RPMI8226 (cell line): Measurements from ENCODE around the gene PDCD11.
"Not testable (repeated sequence)": the region's sequence is repeated elsewhere in the genome, so short reads cannot be mapped to it uniquely, and the experiment has no call there.

Experiments used
- DNase-seq: peaks from one replicate; pipeline ENCODE4 v3.0.0-alpha.2; 2015

Gene PDCD11, protein sequence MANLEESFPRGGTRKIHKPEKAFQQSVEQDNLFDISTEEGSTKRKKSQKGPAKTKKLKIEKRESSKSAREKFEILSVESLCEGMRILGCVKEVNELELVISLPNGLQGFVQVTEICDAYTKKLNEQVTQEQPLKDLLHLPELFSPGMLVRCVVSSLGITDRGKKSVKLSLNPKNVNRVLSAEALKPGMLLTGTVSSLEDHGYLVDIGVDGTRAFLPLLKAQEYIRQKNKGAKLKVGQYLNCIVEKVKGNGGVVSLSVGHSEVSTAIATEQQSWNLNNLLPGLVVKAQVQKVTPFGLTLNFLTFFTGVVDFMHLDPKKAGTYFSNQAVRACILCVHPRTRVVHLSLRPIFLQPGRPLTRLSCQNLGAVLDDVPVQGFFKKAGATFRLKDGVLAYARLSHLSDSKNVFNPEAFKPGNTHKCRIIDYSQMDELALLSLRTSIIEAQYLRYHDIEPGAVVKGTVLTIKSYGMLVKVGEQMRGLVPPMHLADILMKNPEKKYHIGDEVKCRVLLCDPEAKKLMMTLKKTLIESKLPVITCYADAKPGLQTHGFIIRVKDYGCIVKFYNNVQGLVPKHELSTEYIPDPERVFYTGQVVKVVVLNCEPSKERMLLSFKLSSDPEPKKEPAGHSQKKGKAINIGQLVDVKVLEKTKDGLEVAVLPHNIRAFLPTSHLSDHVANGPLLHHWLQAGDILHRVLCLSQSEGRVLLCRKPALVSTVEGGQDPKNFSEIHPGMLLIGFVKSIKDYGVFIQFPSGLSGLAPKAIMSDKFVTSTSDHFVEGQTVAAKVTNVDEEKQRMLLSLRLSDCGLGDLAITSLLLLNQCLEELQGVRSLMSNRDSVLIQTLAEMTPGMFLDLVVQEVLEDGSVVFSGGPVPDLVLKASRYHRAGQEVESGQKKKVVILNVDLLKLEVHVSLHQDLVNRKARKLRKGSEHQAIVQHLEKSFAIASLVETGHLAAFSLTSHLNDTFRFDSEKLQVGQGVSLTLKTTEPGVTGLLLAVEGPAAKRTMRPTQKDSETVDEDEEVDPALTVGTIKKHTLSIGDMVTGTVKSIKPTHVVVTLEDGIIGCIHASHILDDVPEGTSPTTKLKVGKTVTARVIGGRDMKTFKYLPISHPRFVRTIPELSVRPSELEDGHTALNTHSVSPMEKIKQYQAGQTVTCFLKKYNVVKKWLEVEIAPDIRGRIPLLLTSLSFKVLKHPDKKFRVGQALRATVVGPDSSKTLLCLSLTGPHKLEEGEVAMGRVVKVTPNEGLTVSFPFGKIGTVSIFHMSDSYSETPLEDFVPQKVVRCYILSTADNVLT (N-terminal part only)

DNA sequence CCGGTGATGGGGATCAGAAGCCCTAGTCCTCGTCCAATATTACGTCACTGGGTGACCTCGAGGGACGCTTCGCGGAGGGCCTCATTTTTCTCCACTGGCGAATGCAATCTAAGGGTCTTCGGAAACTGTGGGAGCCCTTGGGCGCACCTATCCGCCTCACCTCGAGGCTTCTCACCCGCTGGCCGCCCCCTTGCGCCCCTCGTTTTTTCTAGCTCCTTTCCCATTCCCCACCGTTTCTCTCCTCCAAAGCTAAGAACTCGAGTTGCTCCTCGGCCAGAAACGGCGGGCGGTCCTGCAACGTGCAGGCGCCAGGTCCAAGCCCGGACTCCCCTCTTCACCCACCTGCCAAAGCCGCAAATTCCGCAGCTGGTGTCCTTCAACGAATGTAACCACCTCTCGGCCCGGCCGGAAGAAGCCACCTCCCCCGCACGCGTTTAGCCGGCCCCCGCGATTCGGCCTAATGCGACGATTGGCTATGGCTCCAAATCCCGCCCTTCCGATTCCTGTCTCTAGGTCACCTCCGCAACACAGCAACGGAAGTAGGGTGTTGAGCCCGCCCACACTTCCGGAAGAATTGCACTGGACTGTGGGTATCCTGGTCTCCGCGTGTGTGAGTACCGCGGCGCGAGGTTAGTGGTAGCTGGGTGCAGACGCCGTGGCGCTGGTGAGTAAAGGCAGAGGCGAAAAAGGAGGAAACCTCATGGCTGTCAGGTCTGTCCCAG, at the start of gene PDCD11, which contains the start of gene ATP5MK:
Gene PDCD11, plus strand, starts transcription at position 560 of the 722 bp plus-strand sequence. CDS start 1,801 bp downstream, outside the sequence.
Gene ATP5MK, minus strand, starts transcription at position 409 of the 722 bp plus-strand sequence. CDS start 4,018 bp downstream, outside the sequence.
- DNase-seq = peak; percentile 97

DNA sequence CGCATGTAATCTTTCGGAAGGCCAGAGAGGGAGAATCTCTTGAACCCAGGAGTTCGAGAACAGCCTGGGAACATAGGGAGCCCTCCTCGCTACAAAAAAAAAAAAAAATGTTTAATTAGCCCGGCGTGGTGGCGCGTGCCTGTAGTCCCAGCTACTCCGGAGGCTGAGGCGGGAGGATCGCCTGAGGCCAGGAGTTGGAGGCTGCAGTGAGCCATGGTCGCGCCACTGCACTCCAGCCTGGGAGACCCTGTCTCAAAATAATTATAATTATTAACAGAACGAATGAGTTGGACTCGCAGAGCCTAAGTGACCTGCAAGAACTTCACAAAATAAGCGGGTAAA, 46.3 kb upstream of the PDCD11 start:
- no peak for DNase-seq

DNA sequence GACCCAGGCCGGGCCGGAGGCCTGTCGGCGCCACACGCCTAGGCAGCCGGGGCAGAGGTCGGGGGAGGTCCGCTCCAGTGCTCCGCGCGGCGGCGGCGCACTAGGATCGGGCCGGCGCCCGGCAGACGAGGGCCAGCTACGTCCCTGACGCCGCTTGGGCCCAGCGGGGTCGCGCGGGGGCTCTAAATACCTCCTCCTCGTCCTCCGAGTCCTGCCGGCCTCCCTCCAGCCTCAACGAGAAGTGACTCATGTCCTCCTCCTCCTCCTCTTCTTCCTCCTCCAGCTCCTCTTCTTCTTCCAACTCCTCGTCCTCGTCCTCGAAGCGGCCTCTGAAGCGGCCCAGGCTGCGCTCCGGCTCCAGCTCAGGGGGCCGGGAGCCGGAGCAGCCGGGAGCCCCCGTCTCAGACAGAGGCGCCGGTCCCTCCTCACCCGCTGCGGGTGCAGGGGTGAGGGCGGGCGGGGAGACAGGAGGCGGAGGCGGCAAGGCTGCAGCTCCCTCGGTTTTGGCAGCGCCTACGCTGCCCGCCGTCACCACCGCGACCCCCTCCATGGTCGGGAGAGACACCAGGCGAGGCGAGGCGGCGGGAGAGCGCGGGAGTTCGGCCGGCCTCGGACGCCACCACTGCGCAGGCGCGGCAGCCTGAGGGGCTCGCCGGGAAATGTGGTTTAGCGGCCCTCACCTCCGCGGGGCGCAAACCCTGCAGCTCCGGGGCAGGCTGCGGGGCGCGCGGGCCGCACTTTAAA, 45.7 kb upstream of the PDCD11 start, which contains the start of gene PCGF6:
Gene PCGF6, minus strand, starts transcription at position 624 of the 744 bp plus-strand sequence. Its CDS starts 74 bp downstream, at position 550.
- DNase-seq = peak; percentile 81

DNA sequence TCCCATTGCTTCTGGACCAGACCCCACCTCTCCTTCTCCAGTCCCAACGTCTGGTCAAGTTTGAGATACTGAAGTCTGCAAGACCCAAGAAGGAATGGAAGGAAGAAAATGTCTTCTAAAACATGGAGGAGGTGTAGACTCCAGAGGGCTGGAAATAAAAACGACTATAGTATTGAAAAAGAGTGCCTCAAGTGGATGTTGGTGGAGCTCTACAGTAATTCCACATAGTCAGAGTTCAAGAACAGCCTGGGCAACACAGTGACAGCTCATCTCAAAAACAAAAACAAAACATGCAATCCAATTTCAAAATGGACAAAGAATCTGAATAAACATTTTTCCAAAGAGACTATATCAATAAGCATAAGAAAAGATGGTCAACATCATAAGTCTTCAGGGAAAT, 43.1 kb upstream of the PDCD11 start:
- no peak for DNase-seq

DNA sequence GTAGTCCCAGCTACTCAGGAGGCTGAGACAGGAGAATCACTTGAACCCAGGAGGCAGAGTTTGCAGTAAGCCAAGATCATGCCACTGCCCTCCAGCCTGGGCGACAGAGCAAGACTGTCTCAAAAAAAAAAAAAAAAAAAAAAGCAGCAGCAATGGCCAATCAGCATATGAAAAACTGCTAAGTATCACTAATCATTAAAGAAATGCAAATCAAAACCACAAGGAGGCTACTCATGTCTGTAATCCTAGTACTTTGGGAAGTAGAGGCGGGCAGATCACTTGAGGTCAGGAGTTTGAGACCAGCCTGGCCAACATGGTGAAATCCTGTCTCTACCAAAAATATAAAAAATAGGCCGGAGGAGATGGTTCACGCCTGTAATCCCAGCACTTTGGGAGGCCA, 41.9 kb upstream of the PDCD11 start:
- not testable (repeated sequence) for DNase-seq

DNA sequence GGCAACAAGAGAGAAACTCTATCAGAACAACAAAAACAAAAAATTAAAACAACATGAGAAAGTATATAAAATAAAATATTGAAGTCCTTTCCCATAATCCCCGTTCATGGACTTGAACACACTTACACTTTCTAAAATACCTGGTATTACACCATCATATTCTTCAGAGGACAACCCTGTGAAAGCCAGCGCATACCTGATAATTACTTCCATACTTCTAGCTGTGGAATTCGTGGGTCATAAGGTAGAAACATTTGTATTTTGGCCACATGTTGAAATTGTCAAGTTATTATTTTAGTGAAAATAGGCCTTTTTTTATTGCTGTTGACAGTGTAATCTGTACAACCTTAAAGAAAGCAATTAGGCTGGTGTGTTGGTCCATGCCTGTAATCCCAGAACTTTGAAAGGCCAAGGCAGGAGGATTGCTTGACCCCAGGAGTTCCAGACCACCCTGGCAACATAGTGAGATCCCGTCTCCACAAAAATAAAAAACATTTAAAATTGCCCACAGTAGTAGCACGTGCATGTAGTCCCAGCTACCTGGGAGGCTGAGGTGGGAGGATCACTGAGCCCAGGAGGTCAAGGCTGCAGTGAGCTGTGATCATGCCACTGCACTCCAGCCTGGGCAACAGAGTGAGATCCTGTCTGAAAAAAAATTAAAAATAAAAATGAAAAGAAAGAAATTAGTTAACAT, 40.4 kb upstream of the PDCD11 start:
- DNase-seq = no peak

DNA sequence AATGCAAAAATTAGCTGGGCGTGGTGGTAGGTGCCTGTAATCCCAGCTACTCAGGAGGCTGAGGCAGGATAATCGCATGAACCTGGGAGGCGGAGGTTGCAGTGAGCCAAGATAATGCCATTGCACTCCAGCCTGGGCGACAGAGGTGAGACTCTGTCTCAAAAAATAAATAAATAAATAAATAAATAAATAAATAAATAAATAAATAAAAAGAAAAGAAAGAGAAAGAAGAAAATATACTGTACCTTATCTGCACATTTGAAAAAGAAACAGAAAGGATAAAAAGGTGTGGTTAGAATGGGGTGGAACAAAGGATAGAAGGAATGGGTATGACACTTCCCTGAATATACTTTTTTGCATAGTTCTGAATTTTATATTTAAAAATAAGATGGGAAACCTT, 36.9 kb upstream of the PDCD11 start:
- DNase-seq = not testable (repeated sequence)

DNA sequence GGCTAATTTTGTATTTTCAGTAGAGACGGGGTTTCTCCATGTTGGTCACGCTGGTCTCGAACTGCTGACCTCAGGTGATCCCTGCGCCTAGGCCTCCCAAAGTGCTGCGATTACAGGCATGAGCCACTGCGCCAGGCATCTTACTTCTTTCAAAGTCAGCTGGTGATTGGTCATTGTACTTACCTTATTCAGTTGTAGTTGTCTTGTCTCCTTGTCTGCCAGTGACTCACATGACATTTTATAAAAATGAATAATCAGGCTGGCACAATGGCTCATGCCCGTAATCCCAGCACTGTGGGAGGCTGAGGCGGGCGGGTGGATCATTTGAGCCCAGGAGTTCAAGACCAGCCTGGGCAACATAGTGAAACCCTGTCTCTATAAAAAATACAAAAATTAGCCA, 35.6 kb upstream of the PDCD11 start:
- DNase-seq = not testable (repeated sequence)

DNA sequence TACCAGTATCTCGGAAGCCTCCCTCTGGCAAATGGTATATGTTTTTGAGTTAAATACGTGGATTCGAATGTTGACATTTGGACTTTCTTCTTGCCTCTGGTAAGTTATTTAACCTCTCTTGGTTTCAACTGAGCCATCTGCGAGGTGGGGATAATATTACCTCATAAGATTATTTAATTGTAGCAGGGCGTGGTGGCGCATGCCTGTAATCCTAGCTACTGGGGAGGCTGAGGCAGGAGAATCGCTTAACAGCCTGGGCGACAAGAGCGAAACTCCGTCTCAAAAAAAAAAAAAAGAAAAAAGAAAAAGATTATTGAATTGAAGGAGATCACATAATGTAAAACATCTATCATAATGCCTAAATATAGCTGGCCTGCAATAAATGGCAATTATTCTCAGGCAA, 29.0 kb upstream of the PDCD11 start:
- DNase-seq = no peak

DNA sequence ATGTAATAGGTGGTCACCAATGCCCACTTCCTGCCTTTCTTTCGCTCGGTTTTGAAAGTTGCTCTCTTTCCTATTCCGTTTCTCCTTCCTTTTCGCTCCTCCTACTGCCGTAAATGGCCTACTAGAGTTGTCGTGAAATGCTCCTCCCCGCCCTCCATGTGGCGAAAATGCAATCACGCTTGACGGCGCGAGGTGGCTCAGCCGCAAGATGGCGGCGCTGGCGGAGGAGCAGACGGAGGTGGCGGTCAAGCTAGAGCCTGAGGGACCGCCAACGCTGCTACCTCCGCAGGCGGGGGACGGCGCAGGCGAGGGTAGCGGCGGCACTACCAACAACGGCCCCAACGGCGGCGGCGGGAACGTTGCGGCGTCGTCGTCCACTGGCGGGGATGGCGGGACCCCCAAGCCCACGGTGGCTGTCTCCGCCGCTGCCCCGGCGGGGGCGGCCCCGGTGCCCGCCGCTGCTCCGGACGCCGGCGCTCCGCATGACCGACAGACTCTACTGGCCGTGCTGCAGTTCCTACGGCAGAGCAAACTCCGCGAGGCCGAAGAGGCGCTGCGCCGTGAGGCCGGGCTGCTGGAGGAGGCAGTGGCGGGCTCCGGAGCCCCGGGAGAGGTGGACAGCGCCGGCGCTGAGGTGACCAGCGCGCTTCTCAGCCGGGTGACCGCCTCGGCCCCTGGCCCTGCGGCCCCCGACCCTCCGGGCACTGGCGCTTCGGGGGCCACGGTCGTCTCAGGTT, 28.5 kb upstream of the PDCD11 start, which contains the start of gene TAF5:
Gene TAF5, plus strand, starts transcription at position 195 of the 737 bp plus-strand sequence. Its CDS starts 14 bp downstream, at position 209.
- peak; percentile 94 for DNase-seq

DNA sequence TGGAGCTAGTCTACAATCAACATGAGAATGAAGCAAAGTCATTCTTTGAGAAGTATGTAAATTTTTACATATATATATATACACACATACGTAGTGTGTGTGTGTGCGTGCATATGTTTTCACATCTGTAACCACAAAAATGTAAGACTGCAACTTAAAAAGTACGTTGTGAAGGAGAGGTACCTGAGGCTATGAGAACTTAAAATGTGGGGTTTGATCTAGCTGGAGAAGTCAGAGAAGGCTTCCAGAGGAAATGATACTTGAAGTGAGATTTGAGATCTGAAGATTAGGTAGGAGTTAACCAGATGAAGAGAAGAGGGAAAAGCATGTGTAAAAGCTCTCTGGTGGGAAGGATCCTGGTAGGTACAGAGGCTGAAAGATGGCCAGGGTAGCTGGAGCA, 22.9 kb upstream of the PDCD11 start:
- no peak for DNase-seq

DNA sequence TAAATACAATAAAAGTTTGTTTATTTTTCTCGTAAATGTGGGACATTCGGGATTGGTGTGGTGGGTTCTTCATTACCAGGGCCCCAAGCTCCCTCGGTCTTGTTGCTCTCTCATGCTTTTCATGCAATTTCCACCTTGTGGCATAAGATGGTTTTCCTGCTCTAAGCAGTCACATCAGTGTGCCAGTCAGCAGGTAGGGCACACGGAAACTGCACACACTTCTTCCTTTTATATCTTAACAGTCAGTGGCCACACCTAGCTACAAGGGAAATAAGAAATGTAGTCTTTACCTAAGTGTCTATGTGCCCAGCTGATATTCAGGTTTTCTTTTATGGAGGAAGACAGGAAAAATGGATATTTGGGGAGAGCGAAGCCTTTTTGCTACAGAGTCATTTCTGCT, 22.2 kb upstream of the PDCD11 start:
- DNase-seq = no peak

DNA sequence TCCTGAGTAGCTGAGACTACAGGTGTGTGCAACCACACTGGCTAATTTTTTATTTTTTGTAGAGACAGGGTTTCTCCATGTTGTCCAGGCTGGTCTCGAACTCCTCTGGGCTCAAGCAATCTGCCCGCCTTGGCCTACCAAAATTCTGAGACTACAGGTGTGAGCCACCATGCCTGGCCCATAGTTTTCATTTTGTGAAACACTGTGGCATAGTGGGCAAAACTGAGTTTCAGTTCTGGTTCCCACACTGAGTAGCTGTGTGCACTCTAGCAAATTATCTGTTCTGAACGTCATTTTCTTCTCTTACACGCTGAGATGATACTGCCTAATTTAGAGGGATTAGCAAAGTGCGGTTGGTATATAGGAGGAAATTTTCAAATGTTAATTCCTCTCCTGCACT, 13.7 kb upstream of the PDCD11 start:
- no peak for DNase-seq

DNA sequence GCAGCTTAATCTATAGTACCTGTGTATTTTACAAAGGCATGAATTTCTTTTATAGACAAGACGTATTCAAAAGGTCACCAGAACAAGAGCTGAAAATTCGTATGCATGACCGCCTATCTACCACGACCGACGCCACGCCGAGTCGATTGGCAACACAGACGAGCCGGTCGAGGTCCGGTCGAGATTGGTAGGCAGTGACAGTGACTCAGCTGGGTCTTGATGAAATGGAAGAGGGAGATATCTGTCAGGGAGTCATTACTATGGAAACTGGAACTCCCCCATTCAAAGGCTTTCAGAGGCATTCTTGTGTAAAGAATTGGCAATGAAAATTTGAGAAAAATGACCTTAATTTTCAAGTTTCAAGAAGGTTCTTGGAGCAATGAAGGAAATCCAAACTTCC, 2.2 kb upstream of the PDCD11 start:
- DNase-seq = no peak

DNA sequence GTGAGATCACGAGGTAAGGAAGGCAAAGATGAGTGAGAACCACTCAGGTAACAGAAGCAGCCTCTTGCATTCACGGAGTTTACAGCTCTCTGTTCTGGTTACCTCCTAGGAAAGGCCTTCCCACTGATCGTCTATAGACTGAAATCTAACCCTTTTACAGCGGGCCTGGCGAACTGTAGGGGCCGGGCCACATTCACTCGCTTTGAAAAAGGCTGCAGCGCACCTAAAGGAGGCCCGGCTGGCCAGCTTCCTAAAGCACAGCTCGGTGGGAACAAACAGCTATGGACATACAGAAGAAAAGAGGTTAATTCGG, 716 bp upstream of the PDCD11 start:
- DNase-seq = peak; percentile 5

DNA sequence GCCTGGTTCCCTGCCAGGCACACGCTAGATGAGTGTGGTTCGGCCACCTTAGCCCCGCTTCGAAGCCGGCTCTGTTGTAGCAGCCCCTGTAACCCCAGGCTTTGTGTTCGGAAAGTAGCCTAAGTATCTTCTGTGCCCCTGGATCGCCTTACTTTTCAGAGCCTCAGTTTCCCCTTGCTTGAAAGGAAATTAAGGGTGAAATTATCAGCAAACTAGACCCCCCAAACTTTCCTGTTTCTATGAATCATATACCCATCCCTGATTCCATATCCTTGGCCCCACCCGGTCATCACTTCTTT, 312 bp downstream of the PDCD11 start:
- DNase-seq = no peak

DNA sequence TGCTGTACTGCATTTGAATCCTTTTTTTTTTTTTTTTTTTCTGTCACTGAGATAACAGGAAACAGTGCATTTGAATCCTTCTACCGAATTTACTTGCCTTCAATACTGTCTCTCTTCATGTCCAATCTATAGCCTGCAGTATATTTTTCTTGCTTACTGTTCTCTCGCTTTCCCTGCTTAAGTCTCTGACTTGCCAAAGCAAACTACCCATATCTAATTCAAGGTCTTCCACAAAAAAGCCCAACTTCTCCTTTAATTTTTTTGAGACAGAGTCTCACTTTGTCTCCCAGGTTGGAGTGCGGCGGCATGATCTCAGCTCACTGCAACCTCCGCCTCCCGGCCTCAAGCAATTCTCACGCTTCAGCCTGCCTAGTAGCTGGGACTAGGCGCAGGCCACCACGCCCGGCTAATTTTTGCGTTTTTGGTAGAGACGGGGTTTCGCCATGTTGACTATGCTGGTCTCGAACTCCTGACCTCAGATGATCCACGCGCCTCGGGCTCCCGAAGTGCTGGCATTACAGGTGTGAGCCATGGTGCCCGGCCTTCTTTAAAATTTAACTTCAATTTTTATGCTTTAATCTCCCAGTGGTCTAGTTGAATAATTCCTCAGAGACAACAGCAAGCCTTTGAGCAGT, 882 bp downstream of the PDCD11 start:
- peak; percentile 18 for DNase-seq

DNA sequence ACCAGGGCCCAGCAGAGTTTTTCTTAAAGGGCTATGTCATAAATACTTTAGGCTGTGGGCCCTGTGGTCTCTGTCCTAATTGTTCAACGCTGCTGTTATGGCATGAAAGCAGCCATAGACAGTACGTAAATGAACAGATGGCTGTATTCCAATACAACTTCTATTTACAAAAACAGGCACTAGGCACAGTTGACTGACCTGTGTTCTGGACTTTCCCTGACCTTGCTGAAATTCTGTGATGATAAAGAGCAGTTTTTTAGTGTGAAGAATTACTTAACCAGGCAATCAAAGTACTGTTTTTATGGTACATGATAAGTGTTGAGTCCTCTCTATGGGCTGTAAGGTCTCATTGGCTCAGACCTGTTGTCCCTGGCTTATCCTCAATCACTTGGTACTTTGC, 17.1 kb downstream of the PDCD11 start:
- DNase-seq = no peak

DNA sequence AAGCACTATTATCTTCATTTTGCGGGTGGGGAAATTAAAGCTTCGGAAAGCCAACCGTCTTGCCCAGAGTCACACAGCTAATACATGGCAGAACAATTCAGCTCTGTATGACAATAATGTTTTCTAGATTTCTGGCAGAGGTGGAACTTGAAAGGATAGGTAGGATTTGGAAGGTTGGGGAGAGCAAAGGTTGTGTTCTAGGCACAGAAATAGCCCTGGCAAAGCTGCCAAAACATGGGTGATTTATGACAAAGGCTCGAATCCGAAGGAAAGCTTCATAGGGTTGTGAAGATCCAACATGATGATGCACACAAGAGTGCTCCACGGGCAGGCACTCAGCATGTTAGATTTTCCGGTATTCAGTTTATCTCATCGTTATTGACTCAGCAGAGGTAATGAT, 19.2 kb downstream of the PDCD11 start:
- no peak for DNase-seq
